Heart left ventricle (tissue), 16 donors: ENCODE data around the gene CTF1. TPM values are rescaled to one million over a fixed set of nuclear protein-coding genes. Genes with fewer than 3 reads are reported as not detected.
"Not testable (repeated sequence)": the region's sequence is repeated elsewhere in the genome, so short reads cannot be mapped to it uniquely, and the experiment has no call there.

Source experiments
- ATAC-seq, 4 donors: fragments of 200-7000 bp; cut with Tn5 transposase; one replicate each; pipeline ENCODE4 v1.9.1; 2020 to 2022; ENCODE audit warnings: moderate library complexity in 4 of 4, mild to moderate bottlenecking in 3 of 4, moderate number of reproducible peaks in 1 of 4
- DNase-seq, 5 donors: peaks; one replicate each; pipeline ENCODE4 v3.0.0-alpha.2; 2020
- H3K27ac ChIP-seq, 12 donors: fragments of 200-600 bp; sonication (generic) in 4 of 12; one replicate each; pipeline versions ENCODE4 v1.5.0 to v1.8.0; 2016 to 2022; ENCODE audit warnings: mild to moderate bottlenecking in 2 of 12
- H3K27me3 ChIP-seq, 9 donors: fragments of 200-600 bp; sonication (generic) in 2 of 9; one replicate each; pipeline versions ENCODE4 v1.5.1 to v1.8.0; 2016 to 2022; ENCODE audit warnings: mild to moderate bottlenecking in 3 of 9
- H3K36me3 ChIP-seq, 9 donors: fragments of 200-600 bp; sonication (generic) in 2 of 9; one replicate each; pipeline versions ENCODE4 v1.5.0 to v1.8.0; 2018 to 2022; ENCODE audit warnings: mild to moderate bottlenecking in 2 of 9
- H3K4me1 ChIP-seq, 12 donors: fragments of 200-600 bp; sonication (generic) in 4 of 12; one replicate each; pipeline versions ENCODE4 v1.5.0 to v1.8.0; 2016 to 2022; ENCODE audit warnings: mild to moderate bottlenecking in 3 of 12
- H3K4me3 ChIP-seq, 12 donors: fragments of 200-600 bp; sonication (generic) in 4 of 12; one replicate each; pipeline versions ENCODE4 v1.5.0 to v1.8.0; 2017 to 2022; ENCODE audit warnings: mild to moderate bottlenecking in 9 of 12, moderate library complexity in 4 of 12
- H3K9me3 ChIP-seq, 12 donors: fragments of 200-600 bp; sonication (generic) in 4 of 12; one replicate each; pipeline versions ENCODE4 v1.5.0 to v1.8.0; 2016 to 2022; ENCODE audit warnings: mild to moderate bottlenecking in 1 of 12
- POLR2A ChIP-seq, 2 donors: fragments of 450-650 bp; IDR thresholded peaks; one replicate each; pipeline ENCODE4 v1.6.1; 2017; ENCODE audit warnings: antibody characterized with exemption in 2 of 2, mild to moderate bottlenecking in 2 of 2, moderate library complexity in 2 of 2
- WGBS, 4 donors: extraction: QIAGEN DNeasy Blood & Tissue Kit in 2 of 4; methylation state at CpG; one replicate each; pipeline versions ENCODE4 v1.1.5 to v1.1.7; 2013 to 2018; 5-methylcytosine and 5-hydroxymethylcytosine counted together
- intact Hi-C, 10 donors: fragments of 100-400 bp; cut with DNase I; formaldehyde crosslinking; loops; one replicate each; pipeline versions ENCODE4 v1.11.1 to v1.14.2; 2022
- polyA plus RNA-seq, 2 donors: library from polyadenylated mRNA; stranded (reverse); fragments of 200-250 nt; gene quantifications; one replicate each; pipeline ENCODE4 v1.2.3, GENCODE V29; 2013
- total RNA-seq, 9 donors: library from RNA; depleted of rRNA in 2 of 9; stranded (reverse); fragments of >200 nt in 2 of 9; fragmentation: NEBNext Ultra II Directional in 3 of 9; extraction: Animal tissue kit (Norgen Biotek cat#: 25700) in 3 of 9; gene quantifications; one replicate each; pipeline versions ENCODE4 v1.1.0 to v1.2.4, GENCODE V29; 2016 to 2023
- TF ChIP-seq, protein P1 (sequence below), 12 donors: fragments of 200-600 bp; sonication (generic) in 4 of 12; IDR thresholded peaks; one replicate each; pipeline versions ENCODE4 v1.5.0 to v1.8.0; 2018 to 2022; ENCODE audit warnings: antibody characterized with exemption in 12 of 12, mild to moderate bottlenecking in 5 of 12
- donor health status: ischemic (EF 13 %, LVEDD 7.1; RV severe dilation, severe dysfunction).
- donor health status: healthy with polysubstance abuse.
- donor health status: DM: no; HTN: yes; CAD: no.
- donor health status: DM: no; HTN: no; CAD: no.
- donor health status: ischemic (EF 25% LVEDD 6.9; RV normal size, moderate dysfunction).
- donor health status: ischemic (EF 25% LVEDD 5.7; RV mildly dilated, moderate dysfunction).
- donor health status: healthy.
- donor health status: DM: yes; HTN: yes; CAD: no.
- donor health status: ischemic (EF 35%, LVEDD 5.7; RV mildly dilated, moderate dysfunction).
- donor health status: nonischemic (EF 11% LVEDD 7.7; RV severe dilation, severe dysfunction).
- donor health status: DM: yes; HTN: yes; CAD: no.
- donor health status: PGD.
- donor health status: ischemic (EF 29% LVEDD 5.4; RV normal size, mild dysfunction).
- donor health status: nonischemic (EF 23%, LVEDD 6.1; RV moderate dilation, normal function).

CTF1 gene
- total and polyA plus RNA-seq, 11 donors, result 3.7 to 22.2 (median 12.2) TPM

DNA sequence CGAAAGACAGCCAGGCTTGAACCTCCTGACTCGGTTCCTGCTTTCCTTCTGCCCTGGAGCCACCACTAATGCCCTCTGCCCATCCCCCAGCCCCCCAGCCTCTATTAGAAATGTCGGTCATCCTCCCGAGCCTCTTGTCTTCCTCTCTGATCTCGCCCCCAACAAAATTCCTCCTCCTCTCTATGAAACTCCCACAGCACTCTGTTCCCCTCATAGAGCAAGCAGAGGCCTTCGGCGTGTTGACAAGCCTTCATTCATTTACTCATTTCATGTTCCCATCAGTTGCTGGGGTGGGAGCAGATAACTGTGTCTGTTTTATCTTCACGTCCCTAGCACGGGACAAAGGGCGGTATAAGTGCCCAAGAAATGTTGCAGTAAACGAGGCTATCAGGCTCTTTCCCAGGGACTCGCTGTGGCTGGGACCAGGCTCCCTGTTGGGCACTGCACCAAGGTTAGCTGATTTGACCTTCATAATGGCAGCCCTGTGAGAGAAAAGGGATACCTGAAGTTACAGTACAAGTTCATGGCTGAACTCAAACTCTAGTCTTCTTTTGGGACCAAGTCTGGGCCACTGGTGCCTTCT, 34.7 kb downstream of the CTF1 start:
- Histone ChIP-seq H3K9me3 (no peaks in the 10 kb centered on the region), H3K4me3 (no peak overlapping the region), H3K27me3 (no peaks in the 10 kb centered on the region), H3K4me1 (peaks cover 0 to 21% (median 2%) of the 10 kb centered on the region in 12 donors), H3K27ac (peak overlapping the region in 11 of 12 donors; percentile 4 to 76 (median 62)), H3K36me3 (peaks cover 0 to 50% (median 22%) of the 10 kb centered on the region in 9 donors)
- ATAC-seq (peak; percentile 4 to 52 (median 14)), DNase-seq (no peak)
- intact Hi-C loops, result no loop called here
- TF ChIP-seq, protein P1, sequence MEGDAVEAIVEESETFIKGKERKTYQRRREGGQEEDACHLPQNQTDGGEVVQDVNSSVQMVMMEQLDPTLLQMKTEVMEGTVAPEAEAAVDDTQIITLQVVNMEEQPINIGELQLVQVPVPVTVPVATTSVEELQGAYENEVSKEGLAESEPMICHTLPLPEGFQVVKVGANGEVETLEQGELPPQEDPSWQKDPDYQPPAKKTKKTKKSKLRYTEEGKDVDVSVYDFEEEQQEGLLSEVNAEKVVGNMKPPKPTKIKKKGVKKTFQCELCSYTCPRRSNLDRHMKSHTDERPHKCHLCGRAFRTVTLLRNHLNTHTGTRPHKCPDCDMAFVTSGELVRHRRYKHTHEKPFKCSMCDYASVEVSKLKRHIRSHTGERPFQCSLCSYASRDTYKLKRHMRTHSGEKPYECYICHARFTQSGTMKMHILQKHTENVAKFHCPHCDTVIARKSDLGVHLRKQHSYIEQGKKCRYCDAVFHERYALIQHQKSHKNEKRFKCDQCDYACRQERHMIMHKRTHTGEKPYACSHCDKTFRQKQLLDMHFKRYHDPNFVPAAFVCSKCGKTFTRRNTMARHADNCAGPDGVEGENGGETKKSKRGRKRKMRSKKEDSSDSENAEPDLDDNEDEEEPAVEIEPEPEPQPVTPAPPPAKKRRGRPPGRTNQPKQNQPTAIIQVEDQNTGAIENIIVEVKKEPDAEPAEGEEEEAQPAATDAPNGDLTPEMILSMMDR (IDR thresholded peaks at IDR 0.05), result no peak
- no peak for TF ChIP-seq POLR2A (IDR thresholded peaks at IDR 0.05)
- 51 to 52% (median 51%) methylated on average over 12 of the region's 12 CpGs for WGBS, 4 donors

DNA sequence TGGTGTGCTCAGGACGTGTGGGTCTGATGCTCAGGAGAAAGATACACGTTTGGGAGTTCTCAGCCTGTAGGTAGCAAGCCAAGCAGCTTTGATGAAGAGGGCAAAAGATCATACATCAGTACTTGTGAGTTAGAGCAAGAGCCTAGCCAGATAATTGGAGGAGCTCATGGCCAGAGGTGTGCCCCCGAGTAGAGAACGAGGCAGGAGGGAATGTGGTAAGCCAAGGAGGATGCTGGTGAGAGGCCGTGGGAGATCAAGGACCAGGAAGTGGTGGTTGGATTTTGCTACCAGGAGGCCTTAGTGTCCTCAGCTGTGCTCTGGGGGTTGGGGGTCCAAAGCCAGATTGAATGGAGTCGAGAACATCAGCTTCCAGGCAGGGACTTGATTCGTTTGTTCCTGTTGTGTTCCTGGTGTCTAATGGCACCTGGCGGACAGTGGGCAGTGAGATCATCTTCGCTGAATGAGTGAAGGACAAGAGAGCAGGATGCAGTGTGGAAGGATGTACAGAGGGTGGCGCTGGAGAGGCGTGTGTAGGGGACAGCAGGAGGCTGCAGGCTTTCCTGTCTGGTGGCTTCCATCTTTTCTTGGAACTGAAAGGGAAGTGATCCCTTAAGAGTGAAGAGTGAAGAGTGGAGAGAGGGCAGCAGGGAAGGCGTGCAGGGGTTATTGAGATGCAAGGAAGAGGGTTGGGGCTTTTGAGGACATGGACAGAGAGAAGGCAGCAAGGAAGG, 38.6 kb downstream of the CTF1 start:
- no peak overlapping the region for H3K4me3 ChIP-seq
- no peaks in the 10 kb centered on the region for H3K9me3 ChIP-seq
- no peaks in the 10 kb centered on the region for H3K27me3 ChIP-seq
- DNase-seq, result no peak
- peaks cover 0 to 51% (median 28%) of the 10 kb centered on the region in 9 donors for H3K36me3 ChIP-seq
- peaks cover 0 to 17% (median 7%) of the 10 kb centered on the region in 12 donors for H3K4me1 ChIP-seq
- 67 to 73% (median 70%) methylated on average over 12 of the region's 12 CpGs for WGBS, 4 donors
- intact Hi-C loops, result no loop called here
- TF ChIP-seq POLR2A (IDR thresholded peaks at IDR 0.05), result no peak
- TF ChIP-seq, protein P1 (IDR thresholded peaks at IDR 0.05), result peak in 11 of 12 donors; percentile 13 to 57 (median 45)
- ATAC-seq, result peak in 3 of 4 donors; percentile 8 to 17 (median 13)
- no peak overlapping the region for H3K27ac ChIP-seq

DNA sequence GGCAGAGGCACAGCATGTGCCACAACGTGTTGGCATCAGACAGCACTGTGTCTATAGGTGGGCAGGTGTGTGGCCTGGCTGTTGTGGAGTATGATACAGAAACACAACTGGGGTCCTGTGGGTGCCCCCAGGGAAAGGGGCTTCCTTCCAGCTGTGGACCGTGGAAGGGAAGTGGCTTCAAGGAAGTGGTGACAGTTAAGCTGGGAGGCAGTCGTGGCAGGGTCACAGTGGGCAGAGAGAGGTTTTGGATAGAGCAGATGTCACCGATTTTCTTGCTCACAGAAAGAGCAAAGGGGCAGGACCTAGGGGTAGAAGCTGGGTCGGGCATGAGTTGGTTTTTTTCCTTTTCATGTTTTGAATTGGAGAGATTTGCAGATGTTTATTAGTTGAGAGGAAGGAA, 41.3 kb downstream of the CTF1 start:
- peak overlapping the region in 2 of 12 donors; percentile 37 to 47 for H3K27ac ChIP-seq

DNA sequence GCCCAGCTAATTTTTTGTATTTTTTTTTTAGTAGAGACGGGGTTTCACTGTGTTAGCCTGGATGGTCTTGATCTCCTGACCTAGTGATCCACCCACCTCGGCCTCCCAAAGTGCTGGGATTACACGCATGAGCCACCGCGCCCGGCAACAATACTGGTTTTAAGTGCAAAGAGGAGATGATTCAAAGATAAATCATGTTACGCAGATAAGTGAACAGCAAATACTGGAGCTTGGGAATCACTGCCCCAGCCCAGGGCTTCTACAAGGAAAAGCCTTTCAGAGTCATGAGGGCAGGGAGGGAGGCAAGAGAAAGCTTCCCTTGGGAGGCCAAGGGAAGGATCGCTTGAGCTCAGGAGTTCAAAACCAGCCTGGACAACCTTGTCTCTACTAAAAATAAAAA, 43.2 kb downstream of the CTF1 start:
- H3K27ac ChIP-seq, H3K4me3 ChIP-seq, H3K9me3 ChIP-seq, DNase-seq, ATAC-seq, intact Hi-C loops, H3K27me3 ChIP-seq: not testable (repeated sequence)
- H3K36me3 ChIP-seq, result peaks cover 0 to 47% (median 20%) of the 10 kb centered on the region in 9 donors
- peaks cover 0 to 24% (median 7%) of the 10 kb centered on the region in 12 donors for H3K4me1 ChIP-seq
- WGBS, 4 donors, result 93 to 97% (median 95%) methylated on average over 8 of the region's 8 CpGs

More for the DNA sequence above, 41.3 kb downstream of the CTF1 start:
- Histone ChIP-seq H3K36me3 (peaks cover 0 to 42% (median 11%) of the 10 kb centered on the region in 9 donors), H3K4me1 (peaks cover 0 to 24% (median 7%) of the 10 kb centered on the region in 12 donors), H3K9me3 (no peaks in the 10 kb centered on the region), H3K27me3 (no peaks in the 10 kb centered on the region), H3K4me3 (no peak overlapping the region)
- TF ChIP-seq POLR2A (IDR thresholded peaks at IDR 0.05), result no peak
- TF ChIP-seq, protein P1 (IDR thresholded peaks at IDR 0.05), result no peak
- 50 to 73% (median 59%) methylated on average over 5 of the region's 5 CpGs for WGBS, 4 donors
- ATAC-seq (no peak), DNase-seq (no peak)
- intact Hi-C loops, result no loop called here
